Kidney tubule cell (primary cell): Measurements from ENCODE around the gene ADAD2.

ENCODE experiments used
- DNase-seq: peaks from one replicate; pipeline ENCODE4 v3.0.0-alpha.2; 2018; ENCODE audit warnings: low spot score

The ADAD2 gene

DNA sequence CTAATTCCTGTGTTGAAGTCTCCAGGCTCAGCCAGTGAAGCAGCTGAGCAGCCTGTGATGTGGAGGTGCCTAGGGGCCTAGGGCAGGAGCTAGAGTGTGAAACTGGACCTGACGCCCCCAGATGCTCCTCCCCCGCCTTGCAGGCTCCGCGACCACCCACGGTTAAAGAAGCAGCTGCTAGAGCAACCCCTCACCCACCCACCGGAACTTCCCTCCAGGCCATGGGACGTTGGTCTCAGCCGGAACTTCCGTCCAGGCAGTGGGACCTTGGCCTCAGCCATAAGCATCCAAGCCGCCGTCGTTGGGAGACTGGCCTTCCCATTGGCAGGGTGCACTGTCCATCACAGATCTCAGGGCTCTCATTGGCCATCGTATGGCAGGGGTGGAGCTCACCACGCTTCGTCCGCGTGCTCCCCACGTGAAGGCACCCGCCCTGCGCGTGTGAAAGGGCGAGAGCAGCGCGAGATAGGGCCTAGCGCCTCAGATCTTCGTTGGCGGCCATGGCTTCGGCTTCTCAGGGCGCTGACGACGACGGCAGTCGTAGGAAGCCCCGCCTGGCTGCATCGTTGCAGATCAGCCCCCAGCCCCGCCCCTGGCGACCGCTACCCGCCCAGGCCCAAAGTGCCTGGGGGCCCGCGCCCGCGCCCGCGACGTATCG, at the start of gene ADAD2:
Gene ADAD2, plus strand, starts transcription at position 427 of the 658 bp plus-strand sequence. Its CDS starts 74 bp downstream, at position 501.
- no peak for DNase-seq

DNA sequence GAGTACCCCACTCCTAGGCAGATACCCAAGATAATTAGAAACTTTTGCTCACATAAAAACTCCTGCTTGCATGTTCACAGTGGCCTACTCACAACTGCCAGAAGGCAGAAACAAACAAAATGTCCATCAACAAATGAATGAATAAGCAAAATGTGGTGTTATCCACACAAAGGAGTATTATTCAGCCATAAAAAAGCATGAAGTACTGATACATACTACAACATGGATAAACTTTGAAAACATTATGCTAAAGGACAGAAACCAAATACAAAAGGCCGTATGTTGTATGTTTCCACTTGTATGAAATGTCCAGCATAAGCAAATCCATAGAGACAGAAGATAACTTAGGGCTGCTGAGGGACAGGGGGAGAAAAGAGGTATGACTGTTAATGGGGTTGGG, 47.9 kb upstream of the ADAD2 start:
- DNase-seq: no peak

DNA sequence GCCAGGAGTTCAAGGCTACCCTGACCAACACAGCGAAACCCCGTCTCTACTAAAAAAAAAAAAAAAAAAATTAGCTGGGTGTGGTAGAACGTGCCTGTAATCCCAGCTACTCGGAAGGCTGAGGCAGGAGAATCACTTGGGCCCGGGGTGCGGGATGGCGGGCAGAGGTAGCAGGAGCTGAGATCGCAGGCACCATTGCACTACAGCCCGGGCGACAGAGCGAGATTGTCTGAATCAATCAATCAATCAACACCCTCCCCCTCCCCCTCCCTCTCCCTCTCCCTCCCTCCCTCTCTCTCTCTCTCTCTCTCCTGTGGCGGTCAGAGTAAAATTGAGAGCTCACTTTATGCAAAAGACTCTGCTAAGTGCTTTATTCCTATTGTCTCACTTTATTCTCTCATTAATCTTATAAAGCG, 47.2 kb upstream of the ADAD2 start:
- no peak for DNase-seq

DNA sequence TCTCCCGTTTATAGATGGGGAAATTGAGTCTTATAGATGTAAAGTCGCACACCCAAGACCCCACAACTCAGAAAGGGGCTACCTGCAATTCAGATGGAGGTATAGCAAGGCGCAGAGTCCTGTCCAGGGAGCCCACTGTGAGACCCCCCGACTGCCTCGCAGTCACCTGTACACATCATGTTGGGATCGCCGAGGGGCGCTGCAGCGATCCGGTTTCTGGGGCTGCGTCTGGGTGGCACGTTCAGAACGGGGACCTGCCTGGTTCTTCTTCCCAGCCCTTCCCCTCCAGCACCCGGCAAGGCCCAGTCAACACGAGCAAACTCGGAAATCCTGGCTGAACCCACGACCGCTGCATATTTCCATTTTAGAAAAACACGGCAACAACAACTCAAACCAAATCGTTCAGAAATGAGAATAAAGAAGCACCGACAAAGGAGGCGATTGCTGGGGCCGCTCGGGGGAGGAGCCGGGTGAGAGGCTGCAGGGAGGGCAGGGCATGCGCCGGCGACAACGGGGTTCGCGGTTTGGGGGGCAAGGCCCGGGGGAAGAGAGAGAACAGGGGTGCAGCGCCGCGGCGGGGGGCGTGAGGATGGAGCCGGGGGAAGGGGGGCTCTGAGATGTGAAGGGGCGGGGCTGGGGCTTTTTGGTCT, 46.6 kb upstream of the ADAD2 start:
- peak; percentile 21 for DNase-seq

DNA sequence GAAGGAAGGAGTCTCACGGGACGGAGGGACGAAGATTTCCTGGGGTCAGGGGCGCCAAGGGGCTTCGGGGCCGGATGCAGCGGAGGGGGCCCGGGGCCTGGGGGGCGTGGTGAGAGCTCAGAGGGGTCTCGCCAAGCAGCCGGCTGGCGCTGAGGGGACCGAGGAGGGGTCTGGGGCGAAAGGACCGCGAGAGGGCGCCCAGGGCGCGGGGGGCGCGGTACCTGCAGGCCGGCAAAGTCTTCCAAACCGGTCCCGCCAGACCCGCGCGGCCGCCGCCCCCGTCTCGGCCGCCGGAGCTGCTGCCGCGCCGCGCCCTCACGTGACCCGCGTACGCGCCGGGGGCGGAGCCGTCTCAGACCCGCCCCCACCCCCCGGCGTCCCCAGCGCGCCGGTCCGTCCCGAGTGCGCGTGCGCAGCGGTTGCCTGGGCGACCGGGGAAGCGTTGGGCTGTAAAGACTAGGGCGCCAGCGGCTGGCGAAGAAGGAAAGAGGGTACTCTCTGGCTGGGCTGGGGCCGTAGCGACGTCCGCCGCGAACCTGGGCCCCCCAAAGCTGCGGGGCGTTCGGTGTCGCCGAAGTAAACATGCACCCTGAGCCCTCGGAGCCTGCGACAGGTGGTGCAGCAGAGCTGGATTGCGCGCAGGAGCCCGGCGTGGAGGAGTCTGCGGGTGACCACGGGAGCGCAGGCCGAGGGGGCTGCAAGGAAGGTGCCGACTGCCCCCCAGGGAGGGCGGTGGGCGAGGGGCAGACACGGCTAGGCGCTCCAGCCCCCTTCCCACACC, 45.9 kb upstream of the ADAD2 start, which contains the start of the genes DNAAF1 and HSDL1:
Gene DNAAF1, plus strand, starts transcription at position 450 of the 781 bp plus-strand sequence. Its CDS starts 133 bp downstream, at position 583.
Gene HSDL1, minus strand, starts transcription at position 319 of the 781 bp plus-strand sequence. CDS start 13,856 bp downstream, outside the sequence.
- peak; percentile 86 for DNase-seq

DNA sequence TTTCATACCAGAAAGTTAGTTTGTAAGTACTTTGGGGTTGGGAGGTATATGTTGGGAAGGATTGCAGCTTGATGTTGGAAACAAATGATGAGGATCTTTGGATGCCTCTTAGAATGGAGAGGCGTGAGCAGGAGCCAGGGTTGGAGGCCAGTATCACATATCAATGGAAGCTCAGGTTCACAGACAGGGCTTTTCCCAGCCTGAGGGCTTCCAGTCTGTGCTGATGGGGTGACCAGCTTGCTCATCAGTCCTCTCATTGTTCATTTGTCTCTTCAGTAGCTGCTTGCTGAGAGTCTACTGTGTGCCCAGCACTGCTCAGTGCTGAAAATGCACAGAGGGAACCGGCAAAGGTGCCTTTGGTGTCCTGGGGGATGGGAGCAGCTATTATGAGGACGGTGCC, 40.0 kb upstream of the ADAD2 start:
- no peak for DNase-seq

DNA sequence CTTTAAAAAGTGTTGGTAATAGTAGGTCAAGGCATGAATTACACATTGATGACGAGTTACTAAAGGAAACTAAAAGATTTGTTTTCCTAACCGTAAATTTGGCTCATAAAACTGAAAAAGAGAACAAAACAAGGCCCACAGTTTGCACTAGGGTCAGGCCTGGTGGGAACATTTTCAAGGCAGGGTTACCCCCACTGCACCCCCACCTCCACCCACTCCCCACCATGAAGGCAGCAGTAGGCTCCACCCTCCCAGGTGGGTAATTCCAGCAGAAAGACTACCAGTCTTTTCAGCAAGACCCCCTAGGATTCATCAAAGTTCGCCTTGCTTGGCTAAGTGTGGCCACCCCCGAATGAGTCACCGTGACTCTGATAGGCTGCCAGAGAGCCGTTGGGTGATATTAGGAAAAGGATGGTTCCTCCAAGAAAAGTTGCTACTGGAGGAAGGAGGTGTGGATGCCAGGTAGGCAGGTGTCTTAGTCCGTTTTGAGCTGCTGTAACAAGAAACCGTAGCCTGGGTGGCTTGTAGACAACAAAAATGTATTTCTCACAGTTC, 37.2 kb upstream of the ADAD2 start:
- DNase-seq: no peak

DNA sequence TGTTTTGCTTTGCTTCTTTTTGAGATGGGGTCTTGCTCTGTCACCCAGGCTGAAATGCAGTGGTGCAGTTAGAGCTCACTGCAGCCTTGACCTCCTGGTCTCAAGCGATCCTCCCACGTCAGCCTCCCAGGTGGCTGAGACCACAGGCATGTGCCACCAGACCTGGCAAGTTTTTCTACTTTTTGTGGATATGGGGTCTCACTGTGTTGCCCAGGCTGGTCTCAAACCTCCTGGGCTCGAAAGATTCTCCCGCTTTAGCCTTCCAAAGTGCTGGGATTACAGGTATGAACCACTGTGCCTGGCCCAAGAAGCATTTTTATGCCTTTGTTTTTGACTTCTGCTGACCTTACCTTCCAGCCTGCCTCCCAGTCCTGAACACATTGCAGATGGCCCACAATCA, 35.7 kb upstream of the ADAD2 start:
- DNase-seq: no peak

DNA sequence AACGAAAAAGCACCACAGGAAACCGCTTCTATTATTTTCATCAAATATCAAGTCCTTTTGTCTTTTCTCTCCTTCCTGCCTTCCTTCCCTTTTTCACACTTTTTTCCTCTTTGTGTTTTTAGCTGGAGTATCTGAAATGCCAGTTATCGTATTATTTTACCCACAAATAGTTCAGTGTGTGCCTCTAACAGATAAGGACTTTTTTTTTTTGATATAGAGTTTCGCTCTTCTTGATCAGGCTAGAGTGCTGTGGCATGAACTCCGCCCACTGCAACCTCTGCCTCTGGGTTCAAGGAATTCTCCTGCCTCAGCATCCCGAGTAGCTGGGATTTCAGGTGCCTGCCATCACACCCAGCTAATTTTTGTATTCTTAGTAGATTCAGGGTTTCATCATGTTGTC, 35.2 kb upstream of the ADAD2 start:
- DNase-seq: no peak

DNA sequence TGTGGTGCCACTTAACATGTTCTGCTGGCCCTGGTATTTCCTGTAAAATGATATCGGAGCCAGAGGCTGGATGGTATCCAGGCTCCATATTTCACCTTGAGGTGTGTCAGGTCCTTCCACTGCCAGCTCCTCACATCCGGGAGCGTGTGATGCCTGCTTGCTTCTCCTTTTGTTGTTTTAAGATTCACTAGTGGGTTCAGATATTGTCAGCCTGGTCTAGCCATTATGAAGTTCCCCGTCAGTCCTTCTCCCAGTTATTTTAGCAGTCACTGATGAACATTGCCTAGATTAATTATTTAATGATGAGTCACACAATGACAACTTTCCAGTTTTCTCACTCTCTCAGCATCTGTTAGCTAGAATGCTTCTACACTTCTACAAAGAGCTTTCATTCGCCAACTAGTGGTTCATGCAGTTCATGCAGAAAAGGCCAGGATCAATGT, 34.6 kb upstream of the ADAD2 start:
- peak; percentile 83 for DNase-seq

DNA sequence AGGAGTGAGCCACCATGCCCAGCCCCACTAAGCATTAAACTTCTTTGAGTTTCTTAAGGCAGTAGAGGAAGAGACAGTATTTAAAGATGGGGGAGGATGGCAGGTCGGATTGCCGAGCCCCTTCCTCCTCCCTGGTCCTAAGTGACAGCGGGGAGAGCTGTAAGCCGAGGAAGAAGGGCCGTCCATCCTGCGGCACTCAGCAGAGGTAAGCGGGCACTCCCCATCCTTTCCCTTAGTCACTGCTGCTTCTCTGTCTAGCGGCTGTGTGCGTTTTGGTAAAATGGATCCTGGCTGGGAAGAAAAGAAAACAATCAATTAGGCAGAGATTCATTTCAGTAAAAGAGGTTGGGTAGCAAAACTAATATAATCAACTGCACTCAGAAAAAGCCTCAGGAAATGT, 31.9 kb upstream of the ADAD2 start:
- no peak for DNase-seq

DNA sequence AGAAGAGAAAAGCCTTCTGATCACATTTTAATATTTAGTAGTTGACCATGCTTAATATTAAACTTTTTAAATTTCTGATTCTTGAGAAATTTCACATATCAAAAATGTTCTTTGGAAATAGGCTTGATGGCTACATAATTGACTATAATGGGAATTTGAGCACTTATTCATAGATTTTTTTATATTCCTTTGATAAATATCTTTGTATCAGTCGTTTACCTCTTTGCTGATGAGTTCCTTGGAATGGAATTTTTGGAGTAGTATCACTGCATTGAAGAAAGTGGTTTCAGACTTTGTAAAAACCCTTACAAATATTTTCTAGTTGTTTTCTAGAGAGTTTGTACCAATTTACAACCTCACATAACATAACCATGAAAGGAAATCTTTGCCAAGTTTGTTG, 31.2 kb upstream of the ADAD2 start:
- no peak for DNase-seq

DNA sequence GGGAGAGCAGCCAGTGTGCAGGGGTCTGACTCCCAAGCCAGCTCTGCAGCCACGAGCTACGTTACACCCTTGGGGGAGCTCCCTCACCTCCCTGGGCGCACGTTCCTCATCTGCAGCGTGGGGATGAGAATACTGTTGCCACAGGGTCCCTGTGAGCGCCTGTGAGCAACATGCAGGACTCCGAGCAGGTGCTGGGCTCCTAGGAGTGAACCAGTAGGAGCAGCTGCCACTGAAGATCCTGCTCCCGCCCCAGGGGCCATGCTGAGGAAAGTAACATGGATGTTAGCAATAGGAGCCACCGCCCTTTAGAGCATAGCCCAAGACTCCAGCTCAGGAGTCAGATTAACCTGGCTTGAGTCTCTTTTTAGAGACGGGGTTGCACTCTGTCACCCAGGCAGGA, 29.9 kb upstream of the ADAD2 start:
- DNase-seq: no peak

DNA sequence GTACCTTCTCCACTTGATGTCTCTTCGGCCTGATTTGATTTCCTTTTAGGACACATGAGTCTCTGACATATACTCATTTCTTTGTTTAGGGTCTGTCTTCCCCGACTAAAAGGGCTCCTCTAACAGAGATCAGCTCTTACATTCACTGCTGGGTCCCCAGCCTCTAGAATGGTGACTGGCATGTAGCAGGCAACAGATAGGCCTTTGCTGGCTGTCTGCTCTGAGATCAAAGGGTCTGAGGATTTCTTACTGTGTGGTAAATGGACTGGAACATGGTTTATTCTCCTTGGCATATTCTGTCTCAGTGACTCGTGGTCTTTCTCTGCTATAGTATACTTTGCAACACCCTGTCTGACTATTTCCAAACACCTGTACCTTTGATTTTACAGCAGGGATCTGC, 29.2 kb upstream of the ADAD2 start:
- no peak for DNase-seq

DNA sequence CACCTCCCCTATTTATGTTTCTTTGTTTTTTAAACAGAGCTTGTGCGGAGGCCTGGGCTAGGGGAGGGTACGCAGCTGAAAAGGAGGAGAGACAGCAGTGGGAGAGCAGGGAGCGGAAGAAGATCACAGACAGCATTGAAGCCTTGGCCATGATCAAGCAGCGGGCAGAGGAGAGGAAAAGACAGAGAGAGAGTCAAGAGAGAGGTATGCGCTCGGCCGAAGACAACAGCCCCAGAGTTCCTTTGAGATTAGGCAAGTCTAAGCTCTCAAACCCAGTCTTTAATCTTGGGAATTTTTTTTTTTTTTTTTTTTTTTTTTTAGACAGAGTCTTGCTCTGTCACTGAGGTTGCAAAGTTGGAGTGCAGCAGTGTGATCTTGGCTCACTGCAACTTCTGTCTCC, 25.2 kb upstream of the ADAD2 start:
- DNase-seq: no peak

DNA sequence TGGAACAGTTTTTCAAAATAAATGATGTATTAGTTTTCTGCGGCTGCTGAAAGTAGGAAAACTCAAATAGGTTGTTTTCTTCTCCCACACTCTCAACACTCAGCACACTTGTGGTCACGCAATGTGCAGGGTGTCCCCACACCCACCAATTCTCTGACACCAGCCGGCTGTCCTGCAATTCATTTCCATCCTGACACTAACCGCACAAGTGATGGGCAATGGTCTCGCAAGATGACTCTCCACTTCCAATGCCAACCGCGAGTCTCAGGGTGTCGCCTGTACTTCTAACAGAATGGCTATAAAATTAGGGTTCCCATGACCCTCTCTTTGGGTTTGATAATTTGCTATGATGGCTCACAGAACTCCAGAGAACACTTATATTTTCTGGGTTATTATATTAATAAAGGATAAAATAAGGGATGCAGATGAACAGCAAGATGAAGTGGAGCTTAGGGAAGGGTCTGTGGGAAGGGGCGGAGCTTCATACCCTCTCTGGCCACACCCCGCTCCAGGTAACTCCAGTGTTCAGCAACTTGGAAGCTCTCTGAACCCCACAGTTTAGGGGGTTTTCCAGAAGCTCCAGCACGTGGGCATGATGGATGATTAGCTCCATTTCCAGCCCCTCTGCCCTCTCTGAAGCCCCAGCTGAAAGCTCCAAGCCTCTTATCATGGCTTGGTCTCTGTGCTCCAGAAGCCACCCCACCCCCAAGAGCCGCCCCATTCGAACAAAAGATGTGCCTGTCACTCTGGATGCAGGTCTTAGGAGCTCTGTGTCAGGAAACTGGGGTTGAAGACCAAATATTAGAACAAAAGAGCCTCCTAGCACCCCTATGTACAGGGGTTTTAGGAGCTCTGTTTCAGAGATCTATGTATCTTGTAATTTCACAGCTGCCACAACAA, 23.9 kb upstream of the ADAD2 start:
- DNase-seq: no peak

DNA sequence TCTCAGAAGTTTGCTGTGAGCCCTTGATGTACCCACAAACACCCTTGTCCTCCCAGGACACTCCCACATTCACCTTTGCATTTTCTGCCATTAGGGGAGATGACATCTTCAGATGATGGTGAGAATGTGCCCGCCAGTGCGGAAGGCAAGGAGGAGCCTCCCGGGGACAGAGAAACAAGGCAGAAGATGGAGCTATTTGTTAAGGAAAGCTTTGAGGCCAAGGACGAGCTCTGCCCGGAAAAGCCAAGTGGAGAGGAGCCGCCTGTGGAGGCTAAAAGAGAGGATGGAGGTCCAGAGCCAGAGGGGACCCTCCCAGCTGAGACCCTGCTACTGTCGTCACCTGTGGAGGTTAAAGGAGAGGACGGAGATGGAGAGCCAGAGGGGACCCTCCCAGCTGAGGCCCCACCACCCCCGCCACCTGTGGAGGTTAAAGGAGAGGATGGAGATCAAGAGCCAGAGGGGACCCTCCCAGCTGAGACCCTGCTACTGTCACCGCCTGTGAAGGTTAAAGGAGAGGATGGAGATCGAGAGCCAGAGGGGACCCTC, 21.1 kb upstream of the ADAD2 start:
- DNase-seq: no peak

DNA sequence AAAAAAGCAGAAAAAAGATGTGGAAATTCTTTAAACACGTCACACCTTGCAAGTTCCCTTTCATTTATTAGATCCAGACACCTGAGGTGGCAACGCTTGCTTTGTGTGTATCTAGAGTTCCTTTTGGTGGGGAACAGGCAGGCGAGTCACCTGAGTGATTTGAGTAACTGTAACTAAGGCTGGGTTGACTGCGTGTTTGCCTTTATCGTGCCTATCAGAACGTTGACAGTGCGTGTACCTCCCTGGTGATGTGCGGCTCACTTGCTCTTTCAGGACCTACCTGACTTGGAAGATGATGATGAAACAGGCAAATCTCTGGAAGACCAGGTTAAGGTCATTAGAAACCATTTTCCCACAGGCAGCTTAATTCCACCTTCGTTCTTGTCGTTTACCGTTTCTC, 16.6 kb upstream of the ADAD2 start:
- DNase-seq: no peak

DNA sequence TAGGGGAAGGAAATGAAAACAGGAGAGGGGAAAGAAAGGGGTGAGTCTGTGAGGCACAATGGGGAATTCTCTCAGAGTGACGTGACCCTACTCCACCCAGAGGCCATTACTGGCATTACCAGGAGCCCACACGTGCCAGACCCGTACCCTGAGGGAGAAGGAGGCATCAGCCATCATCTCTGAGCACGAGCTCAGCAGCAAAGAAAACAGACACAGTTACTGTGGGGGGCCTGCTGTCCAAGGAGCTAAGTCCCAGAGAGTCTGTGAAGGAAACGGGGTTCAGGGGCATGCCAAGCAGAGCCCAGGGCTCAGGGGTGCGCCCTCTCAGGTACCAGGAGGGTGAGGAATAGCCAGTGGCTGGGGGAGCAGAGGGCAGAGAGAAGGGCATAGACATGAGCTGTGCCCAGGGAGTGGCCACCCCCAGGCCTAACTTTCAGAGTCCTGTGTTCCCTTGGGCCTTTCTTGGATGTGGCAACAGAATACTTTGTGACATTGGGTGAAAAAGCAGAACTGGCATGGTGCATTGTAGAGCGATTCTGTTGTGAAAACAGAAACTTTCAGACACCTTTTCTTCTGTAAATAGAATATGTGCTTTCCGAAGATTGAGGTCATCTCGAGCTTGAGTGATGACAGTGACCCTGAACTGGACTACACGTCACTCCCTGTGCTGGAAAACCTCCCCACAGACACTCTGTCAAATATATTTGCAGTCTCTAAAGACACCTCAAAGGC, 15.4 kb upstream of the ADAD2 start:
- peak; percentile 52 for DNase-seq
